Right cardiac atrium (tissue), 5 donors: ENCODE data around the gene ARID1A. TPM values are rescaled to one million over a fixed set of nuclear protein-coding genes. Genes with fewer than 3 reads are reported as not detected.
"Not testable (repeated sequence)": the region's sequence is repeated elsewhere in the genome, so short reads cannot be mapped to it uniquely, and the experiment has no call there.

Experiments used
- ATAC-seq, 2 donors: fragments of 200-7000 bp; cut with Tn5 transposase; one replicate each; pipeline versions ENCODE4 v1.8.0 to v1.9.1; 2020; ENCODE audit warnings: moderate library complexity in 2 of 2, mild to moderate bottlenecking in 1 of 2
- DNase-seq, 3 donors: peaks; one replicate each; pipeline ENCODE4 v3.0.0-alpha.2; 2020
- H3K27ac ChIP-seq: one replicate; pipeline ENCODE4 v1.5.1; 2013; ENCODE audit warnings: mild to moderate bottlenecking, low read length, control low read depth, moderate library complexity
- H3K27me3 ChIP-seq: one replicate; pipeline ENCODE4 v1.6.1; 2013; ENCODE audit not compliant: control insufficient read depth, insufficient read depth
- H3K4me1 ChIP-seq: one replicate; pipeline ENCODE4 v1.6.1; 2013; ENCODE audit warnings: low read length; ENCODE audit not compliant: control insufficient read depth, insufficient read depth
- H3K4me3 ChIP-seq: one replicate; pipeline ENCODE4 v1.5.1; 2013; ENCODE audit warnings: low read length, control low read depth
- H3K9me3 ChIP-seq: one replicate; pipeline ENCODE4 v1.6.1; 2013; ENCODE audit warnings: low read length; ENCODE audit not compliant: control insufficient read depth
- WGBS: extraction: QIAGEN DNeasy Blood & Tissue Kit; methylation state at CpG from one replicate; pipeline ENCODE4 v1.1.7; 2013; 5-methylcytosine and 5-hydroxymethylcytosine counted together
- intact Hi-C, 4 donors: fragments of 100-400 bp; cut with DNase I; formaldehyde crosslinking; loops; one replicate each; pipeline versions ENCODE4 v1.11.0 to v1.14.0; 2022 to 2023
- polyA plus RNA-seq: library from polyadenylated mRNA; stranded (reverse); fragments of 200-250 nt; gene quantifications from one replicate; pipeline ENCODE4 v1.2.3, GENCODE V29; 2013
- total RNA-seq, 4 donors: library from RNA; stranded (reverse); fragmentation: NEBNext Ultra II Directional; extraction: Animal tissue kit (Norgen Biotek cat#: 25700); gene quantifications; one replicate each; pipeline ENCODE4 v1.2.1, GENCODE V29; 2021
- donor health status: healthy with polysubstance abuse.
- donor health status: DM: no; HTN: yes; CAD: no.
- donor health status: DM: no; HTN: no; CAD: no.
- donor health status: DM: no; HTN: yes; CAD: no; lungs with severe emphysema.
- donor health status: DM: yes; HTN: yes; CAD: no.

Gene ARID1A
- total and polyA plus RNA-seq, 5 donors, result 15.7 to 45.3 (median 37.6) TPM

DNA sequence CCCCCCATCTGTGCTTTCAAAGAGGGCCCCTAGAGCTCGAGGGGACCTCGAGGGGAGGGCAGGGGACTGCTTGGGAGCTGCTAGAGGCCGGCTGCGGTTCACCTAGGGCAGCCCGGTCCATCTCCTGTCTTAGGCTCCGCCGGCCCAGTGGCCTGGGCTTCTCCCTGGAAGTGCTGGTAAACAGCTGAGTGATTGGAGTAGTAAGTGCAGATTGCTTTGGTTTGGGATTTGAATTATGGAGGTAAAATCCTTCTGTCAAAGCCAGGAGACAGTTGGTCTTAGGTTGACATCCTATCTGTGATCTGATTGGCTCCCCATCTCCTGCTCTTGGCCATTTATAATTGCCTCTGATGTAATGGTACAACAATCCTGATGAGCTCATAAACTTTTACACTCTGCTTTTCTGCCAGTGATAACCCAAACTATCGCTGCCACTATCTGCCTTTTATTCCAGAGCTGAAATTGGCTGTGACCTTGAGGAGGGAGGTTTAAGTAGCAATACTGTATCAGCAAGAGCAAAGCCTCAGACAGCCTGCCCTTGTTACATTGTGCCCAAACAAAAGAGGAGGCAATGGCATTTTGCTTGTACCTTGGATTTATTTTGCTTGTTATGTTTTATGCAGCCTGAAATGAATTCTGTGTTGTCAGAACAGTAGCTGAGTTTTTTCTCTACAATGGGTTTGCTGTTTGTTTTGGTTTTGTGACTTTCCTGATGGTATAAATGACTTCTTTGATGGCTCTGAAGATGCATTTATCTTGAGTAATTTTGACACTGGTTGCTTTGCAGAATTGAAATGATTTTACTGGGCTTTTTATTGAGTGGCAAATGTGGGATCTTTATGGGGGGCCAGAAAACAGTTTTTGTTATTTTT, 2.4 kb downstream of the ARID1A start:
- ATAC-seq (peak; percentile 63 to 65), DNase-seq (peak; percentile 25 to 71 (median 68))
- peak overlapping the region; percentile 93 for H3K27ac ChIP-seq
- H3K9me3 ChIP-seq, result no peaks in the 10 kb centered on the region
- intact Hi-C loops, result loop anchor here in 1 of 4 donors (10.0 kb wide), 1 partner anchor 47 kb away; no protein-coding TSS in a partner anchor
- H3K4me3 ChIP-seq, result peak overlapping the region; percentile 98
- H3K4me1 ChIP-seq, result peaks cover 20% of the 10 kb centered on the region
- H3K27me3 ChIP-seq, result no peaks in the 10 kb centered on the region
- WGBS, result 0% methylated on average over 8 of the region's 8 CpGs

DNA sequence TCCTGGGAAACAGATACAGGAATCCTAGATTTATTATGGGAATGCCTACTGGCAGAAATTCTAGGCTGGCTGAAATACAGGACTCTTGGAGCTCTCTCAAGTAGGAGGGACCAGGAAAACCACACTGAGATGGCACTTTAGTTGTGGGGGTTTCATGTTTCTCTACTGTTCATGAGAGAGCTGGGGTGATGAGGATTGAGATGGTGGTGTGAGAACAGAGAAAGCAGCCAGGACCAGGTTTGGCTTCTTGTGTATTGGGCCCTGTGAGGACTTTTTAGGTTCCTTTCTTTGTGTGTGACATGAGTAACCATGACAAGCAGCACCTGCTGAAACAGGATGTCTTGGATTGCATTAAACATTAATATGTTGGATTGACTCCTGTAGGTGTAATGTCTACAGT, 4.9 kb downstream of the ARID1A start:
- ATAC-seq (no peak), DNase-seq (no peak)
- intact Hi-C loops, result loop anchor here in 1 of 4 donors (10.0 kb wide), 1 partner anchor 84 kb away; the partner anchor contains the start of gene PIGV
- Histone ChIP-seq H3K4me1 (peaks cover 26% of the 10 kb centered on the region), H3K4me3 (no peak overlapping the region), H3K27me3 (no peaks in the 10 kb centered on the region), H3K9me3 (no peaks in the 10 kb centered on the region), H3K27ac (no peak overlapping the region)

DNA sequence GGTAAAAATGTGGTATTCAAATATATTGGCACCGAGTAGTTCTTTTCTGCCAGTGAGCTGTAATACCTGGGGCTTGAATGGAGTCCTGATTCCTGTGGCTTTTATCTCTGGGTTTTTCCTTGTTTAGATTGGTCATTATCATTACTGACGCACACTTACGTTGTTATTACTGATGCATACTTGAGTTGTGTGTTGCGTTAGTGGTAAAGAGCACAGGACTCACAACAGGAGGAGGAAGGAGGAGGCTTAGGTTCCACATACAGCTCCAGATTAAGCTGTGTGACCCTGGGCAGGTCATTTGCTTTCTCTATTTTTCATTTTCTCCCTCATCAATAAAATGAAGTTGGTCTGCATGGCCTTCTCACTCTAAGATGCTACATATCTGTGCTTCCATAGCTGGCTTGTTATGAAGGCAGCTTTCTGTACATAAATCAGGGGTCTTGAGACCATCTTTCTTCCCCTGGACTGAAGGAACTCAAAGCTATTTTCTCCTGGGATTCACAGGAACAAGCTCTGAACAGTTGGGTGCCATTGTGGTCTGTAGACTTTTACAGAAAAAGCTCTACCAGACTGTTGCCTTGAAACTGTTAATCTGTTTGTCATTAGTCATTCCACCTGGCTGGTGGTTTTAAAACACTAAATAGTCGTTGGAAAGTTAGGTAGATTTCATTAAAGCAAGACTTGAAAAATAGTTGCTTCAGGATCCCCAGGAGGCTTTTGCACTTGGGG, 5.6 kb downstream of the ARID1A start:
- DNase-seq (no peak), ATAC-seq (no peak)
- H3K9me3 ChIP-seq, result no peaks in the 10 kb centered on the region
- H3K27me3 ChIP-seq, result no peaks in the 10 kb centered on the region
- H3K27ac ChIP-seq, result no peak overlapping the region
- peaks cover 33% of the 10 kb centered on the region for H3K4me1 ChIP-seq
- H3K4me3 ChIP-seq, result no peak overlapping the region
- 47% methylated on average over 5 of the region's 5 CpGs for WGBS
- intact Hi-C loops, result loop anchor here in 1 of 4 donors (10.0 kb wide), 1 partner anchor 83 kb away; the partner anchor contains the start of gene PIGV

DNA sequence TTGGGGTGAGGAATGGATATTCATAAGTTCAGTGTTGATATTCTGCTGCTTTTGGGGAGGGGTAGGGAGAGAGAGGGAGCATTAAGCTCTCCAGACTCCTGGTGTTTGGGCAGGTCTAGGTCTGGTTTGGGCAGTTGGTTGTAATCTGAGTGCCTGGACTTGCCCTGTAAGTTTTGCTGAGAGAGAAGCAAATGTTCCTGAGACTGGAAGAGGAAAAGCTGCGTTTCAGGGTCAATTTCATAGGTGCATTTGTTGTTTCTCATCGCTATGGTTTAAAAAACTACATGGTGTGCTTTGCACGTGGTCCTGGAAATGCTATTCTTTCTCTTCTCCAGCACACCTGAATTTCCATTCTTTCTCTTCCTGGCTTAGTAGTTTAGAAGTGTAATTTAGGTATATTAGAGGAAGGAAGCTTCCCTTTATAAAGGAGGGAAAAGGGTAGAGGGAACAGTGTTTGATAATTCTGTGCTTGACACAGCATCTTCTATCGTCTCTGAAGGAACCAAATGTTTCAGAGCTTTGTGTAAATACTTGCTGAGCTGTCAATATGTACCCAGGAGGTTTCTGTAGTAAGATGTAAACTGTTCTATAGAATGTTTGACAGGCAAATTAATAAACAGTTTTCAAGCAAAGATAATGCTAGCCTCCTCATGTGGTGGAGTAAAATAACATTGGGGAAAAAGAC, 6.3 kb downstream of the ARID1A start:
- Histone ChIP-seq H3K27me3 (no peaks in the 10 kb centered on the region), H3K27ac (no peak overlapping the region), H3K9me3 (no peaks in the 10 kb centered on the region), H3K4me3 (no peak overlapping the region), H3K4me1 (peaks cover 35% of the 10 kb centered on the region)
- no peak for ATAC-seq
- no peak for DNase-seq
- intact Hi-C loops, result loop anchor here in 1 of 4 donors (10.0 kb wide), 1 partner anchor 83 kb away; the partner anchor contains the start of gene PIGV
- 22% methylated on average over 4 of the region's 4 CpGs for WGBS

DNA sequence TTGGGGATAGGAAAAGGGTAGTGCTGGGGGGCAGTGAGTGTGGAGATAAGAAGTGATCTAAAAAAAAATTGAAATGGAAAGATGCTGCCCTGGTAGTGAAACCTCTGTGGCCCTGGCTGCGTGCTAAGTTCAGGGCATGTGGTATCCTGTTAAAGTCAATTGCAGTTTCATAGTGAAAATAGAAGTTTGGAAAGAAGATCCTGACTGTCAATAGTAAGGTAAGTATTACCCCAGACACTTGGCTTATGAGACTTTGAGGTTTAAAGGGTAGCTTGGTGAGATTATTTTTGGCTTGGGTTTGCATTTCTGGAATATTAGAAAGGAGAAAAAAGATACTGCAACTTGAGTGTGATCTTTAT, 6.8 kb downstream of the ARID1A start:
- DNase-seq (no peak), ATAC-seq (no peak)
- H3K4me1 ChIP-seq, result peaks cover 35% of the 10 kb centered on the region
- H3K27me3 ChIP-seq, result no peaks in the 10 kb centered on the region
- no peak overlapping the region for H3K4me3 ChIP-seq
- no peaks in the 10 kb centered on the region for H3K9me3 ChIP-seq
- 22% methylated on average over 1 of the region's 1 CpG for WGBS
- intact Hi-C loops, result loop anchor here in 1 of 4 donors (10.0 kb wide), 1 partner anchor 82 kb away; the partner anchor contains the start of gene PIGV
- no peak overlapping the region for H3K27ac ChIP-seq

DNA sequence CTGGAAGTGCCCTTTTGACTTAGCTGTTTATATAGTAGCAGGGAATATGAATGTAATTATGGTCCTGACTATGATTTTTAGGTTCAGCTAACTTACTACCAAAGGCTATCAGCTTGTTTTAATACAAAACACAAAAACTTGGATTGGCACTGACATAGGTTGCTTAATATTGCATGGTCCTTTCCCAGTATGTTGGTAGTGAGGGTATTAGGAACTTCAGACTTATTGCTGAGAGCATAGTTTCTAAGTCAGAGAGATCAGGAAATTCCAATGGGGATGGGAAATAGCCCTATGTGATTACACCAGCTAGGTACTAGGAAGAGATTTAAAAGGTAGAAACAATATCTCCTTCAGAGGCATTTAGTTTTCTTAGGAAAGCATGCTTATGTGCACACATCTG, 7.7 kb downstream of the ARID1A start:
- H3K27me3 ChIP-seq, result no peaks in the 10 kb centered on the region
- DNase-seq (no peak), ATAC-seq (no peak)
- H3K4me3 ChIP-seq, result no peak overlapping the region
- H3K4me1 ChIP-seq, result peaks cover 35% of the 10 kb centered on the region
- intact Hi-C loops, result loop anchor here in 1 of 4 donors (10.0 kb wide), 1 partner anchor 81 kb away; the partner anchor contains the start of gene PIGV
- H3K27ac ChIP-seq, result no peak overlapping the region
- H3K9me3 ChIP-seq, result no peaks in the 10 kb centered on the region

DNA sequence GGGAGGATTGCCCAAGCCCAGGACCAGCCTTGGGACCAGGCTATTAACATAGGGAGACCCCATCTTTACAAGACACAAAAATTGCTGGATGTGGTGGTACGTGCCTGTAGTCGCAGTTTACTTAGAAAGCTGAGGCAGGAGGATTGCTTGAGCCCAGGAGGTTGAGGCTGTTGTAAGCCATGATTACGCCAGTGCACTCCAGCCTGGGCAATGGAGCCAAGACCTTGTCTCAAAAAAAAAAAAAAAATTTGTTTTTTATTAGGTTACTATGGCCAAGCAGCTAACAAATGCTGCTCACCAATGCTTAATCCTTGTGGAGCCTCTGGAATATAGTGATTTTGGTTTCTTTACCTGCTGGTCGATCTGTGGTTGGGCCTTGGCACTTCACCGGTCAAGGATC, 8.8 kb downstream of the ARID1A start:
- DNase-seq, result peak in 1 of 3 donors; percentile 58
- H3K27ac ChIP-seq, result peak overlapping the region; percentile 23
- no peaks in the 10 kb centered on the region for H3K9me3 ChIP-seq
- intact Hi-C loops, result loop anchor here in 1 of 4 donors (10.0 kb wide), 1 partner anchor 80 kb away; the partner anchor contains the start of gene PIGV
- H3K27me3 ChIP-seq, result no peaks in the 10 kb centered on the region
- peaks cover 36% of the 10 kb centered on the region for H3K4me1 ChIP-seq
- WGBS, result 82% methylated on average over 5 of the region's 5 CpGs
- H3K4me3 ChIP-seq, result no peak overlapping the region
- peak in 1 of 2 donors; percentile 42 for ATAC-seq

DNA sequence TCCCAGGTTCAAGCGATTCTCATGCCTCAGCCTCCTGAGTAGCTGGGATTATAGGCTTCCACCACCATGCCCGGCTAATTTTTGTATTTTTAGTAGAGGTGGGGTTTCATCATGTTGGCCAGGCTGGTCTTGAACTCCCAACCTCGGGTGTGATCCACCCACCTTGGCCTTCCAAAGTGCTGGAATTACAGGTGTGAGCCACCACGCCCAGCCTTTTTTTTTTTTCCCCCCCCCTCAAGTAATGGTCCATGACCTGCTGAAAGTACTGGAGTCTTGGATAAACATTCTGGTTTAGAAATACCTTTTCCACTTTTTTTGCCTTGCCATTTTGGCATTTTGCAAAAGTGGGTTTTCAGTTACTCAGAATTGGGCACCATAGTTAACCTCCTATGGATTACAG, 9.4 kb downstream of the ARID1A start:
- H3K27ac ChIP-seq, DNase-seq, H3K9me3 ChIP-seq, H3K4me3 ChIP-seq, H3K27me3 ChIP-seq, ATAC-seq: not testable (repeated sequence)
- 88% methylated on average over 4 of the region's 4 CpGs for WGBS
- intact Hi-C loops, result loop anchor here in 1 of 4 donors (10.0 kb wide), 1 partner anchor 80 kb away; the partner anchor contains the start of gene PIGV
- H3K4me1 ChIP-seq, result peaks cover 34% of the 10 kb centered on the region

DNA sequence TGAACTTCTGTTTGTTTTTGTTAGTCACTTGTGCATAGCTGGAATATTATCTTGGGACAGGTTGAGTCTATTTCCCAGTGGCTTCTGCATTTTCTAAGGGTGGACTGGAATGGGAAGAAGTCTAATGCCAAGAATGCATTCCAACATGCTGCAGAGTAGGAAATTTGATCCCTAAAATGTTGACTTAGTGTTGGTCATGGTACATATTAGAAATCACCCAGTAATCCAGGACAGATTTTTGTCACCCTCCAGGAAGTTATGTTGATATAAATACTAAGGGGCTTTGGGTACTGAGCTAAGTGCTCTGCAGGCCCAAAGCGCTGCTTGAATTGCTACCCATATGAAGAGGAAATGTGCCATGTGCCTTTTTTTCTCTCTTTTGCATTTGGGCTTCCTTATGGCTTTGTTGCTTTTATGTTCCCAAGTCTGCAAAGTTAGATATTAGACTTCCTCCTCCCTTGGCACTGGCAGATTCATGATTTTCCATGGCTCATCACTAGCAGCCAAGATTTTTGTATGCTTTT, 10.0 kb downstream of the ARID1A start:
- peaks cover 32% of the 10 kb centered on the region for H3K4me1 ChIP-seq
- intact Hi-C loops, result loop anchor here in 1 of 4 donors (10.0 kb wide), 1 partner anchor 79 kb away; the partner anchor contains the start of gene PIGV
- H3K9me3 ChIP-seq, result no peaks in the 10 kb centered on the region
- H3K4me3 ChIP-seq, result no peak overlapping the region
- peak; percentile 21 to 24 for ATAC-seq
- 36% methylated on average over 1 of the region's 1 CpG for WGBS
- peak overlapping the region; percentile 53 for H3K27ac ChIP-seq
- no peak for DNase-seq
- H3K27me3 ChIP-seq, result no peaks in the 10 kb centered on the region

DNA sequence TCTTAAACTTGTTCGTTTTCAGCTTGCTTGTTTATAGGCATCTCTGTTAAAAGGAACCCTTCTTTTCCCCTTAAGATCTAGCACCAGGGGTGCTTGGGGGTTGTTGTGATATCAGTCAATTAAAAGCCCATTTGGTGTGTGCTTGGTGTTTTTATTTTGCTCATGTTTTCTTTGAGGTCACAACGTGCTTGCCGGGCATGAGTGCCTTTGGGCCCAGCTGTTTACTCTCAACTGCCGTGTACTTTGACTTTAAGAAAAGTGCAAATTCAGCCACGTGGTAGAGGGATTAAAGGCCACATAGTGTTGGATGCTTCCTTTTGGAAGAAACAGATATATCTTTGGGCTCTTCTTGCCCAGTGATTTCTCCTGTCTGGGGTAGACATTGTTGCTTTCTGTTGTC, 10.5 kb downstream of the ARID1A start:
- WGBS, result 7% methylated on average over 5 of the region's 5 CpGs
- ATAC-seq (no peak), DNase-seq (no peak)
- Histone ChIP-seq H3K4me3 (no peak overlapping the region), H3K9me3 (no peaks in the 10 kb centered on the region), H3K27ac (peak overlapping the region; percentile 53), H3K4me1 (peaks cover 29% of the 10 kb centered on the region), H3K27me3 (no peaks in the 10 kb centered on the region)
- intact Hi-C loops, result loop anchor here in 1 of 4 donors (10.0 kb wide), 1 partner anchor 78 kb away; the partner anchor contains the start of gene PIGV
